Measurements from ENCODE around the gene ELAVL2.

DNA sequence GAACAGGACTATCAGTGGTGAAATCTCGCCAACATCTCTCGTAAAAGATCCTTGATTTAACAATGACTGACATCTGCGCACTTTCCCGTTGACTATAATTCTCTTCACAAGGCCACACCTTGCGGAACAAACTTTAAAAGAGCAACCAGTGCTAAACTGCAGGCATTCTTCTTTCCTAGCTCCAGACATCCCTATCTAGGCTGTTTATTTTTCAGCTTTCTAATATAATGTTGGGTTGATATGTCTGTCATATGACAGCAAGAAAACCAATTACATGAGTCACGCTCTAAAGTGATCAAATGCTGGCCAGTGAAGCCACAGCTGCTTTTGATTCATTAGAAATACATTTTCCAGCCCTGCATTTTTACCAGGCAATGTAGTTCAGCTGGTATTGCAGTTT lies 162.5 kb downstream of the ELAVL2 start:
- TF ChIP-seq POLR2A (IDR thresholded peaks at IDR 0.05; ENCODE audit: low read depth) = no peak
- no peak for TF ChIP-seq EP300 (IDR thresholded peaks at IDR 0.05)
- TF ChIP-seq, protein P1, sequence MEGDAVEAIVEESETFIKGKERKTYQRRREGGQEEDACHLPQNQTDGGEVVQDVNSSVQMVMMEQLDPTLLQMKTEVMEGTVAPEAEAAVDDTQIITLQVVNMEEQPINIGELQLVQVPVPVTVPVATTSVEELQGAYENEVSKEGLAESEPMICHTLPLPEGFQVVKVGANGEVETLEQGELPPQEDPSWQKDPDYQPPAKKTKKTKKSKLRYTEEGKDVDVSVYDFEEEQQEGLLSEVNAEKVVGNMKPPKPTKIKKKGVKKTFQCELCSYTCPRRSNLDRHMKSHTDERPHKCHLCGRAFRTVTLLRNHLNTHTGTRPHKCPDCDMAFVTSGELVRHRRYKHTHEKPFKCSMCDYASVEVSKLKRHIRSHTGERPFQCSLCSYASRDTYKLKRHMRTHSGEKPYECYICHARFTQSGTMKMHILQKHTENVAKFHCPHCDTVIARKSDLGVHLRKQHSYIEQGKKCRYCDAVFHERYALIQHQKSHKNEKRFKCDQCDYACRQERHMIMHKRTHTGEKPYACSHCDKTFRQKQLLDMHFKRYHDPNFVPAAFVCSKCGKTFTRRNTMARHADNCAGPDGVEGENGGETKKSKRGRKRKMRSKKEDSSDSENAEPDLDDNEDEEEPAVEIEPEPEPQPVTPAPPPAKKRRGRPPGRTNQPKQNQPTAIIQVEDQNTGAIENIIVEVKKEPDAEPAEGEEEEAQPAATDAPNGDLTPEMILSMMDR (IDR thresholded peaks at IDR 0.05) = no peak
- no peak for TF ChIP-seq POLR2AphosphoS5 (IDR thresholded peaks at IDR 0.05)
